ENCODE data around the gene MOGAT1.

GRCh38 chr2:222653280-222653679 is 18.2 kb upstream of the MOGAT1 start:
- TF ChIP-seq, protein P1, sequence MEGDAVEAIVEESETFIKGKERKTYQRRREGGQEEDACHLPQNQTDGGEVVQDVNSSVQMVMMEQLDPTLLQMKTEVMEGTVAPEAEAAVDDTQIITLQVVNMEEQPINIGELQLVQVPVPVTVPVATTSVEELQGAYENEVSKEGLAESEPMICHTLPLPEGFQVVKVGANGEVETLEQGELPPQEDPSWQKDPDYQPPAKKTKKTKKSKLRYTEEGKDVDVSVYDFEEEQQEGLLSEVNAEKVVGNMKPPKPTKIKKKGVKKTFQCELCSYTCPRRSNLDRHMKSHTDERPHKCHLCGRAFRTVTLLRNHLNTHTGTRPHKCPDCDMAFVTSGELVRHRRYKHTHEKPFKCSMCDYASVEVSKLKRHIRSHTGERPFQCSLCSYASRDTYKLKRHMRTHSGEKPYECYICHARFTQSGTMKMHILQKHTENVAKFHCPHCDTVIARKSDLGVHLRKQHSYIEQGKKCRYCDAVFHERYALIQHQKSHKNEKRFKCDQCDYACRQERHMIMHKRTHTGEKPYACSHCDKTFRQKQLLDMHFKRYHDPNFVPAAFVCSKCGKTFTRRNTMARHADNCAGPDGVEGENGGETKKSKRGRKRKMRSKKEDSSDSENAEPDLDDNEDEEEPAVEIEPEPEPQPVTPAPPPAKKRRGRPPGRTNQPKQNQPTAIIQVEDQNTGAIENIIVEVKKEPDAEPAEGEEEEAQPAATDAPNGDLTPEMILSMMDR (IDR thresholded peaks at IDR 0.05; ENCODE audit: insufficient read depth, low read depth, low read length) = no peak
- TF ChIP-seq EZH2 (IDR thresholded peaks at IDR 0.05; ENCODE audit: insufficient read depth, low read length) = no peak
